ENCODE results near the gene CD99.

CD99 gene

GRCh38 chrX:2682565-2683177 lies 8.4 kb upstream of the CD99 start:
- TF ChIP-seq ZNF274 (IDR thresholded peaks at IDR 0.05; ENCODE audit: low read depth, low read length), result no peak
- no peak overlapping the region for H3K4me3 ChIP-seq (ENCODE audit: low read length)

- no peak overlapping the region for H3K4me3 ChIP-seq (ENCODE audit: low read length)
- TF ChIP-seq ZNF274 (IDR thresholded peaks at IDR 0.05; ENCODE audit: low read depth, low read length), result no peak
These were observed 6.8 kb upstream of the CD99 start for GRCh38 chrX:2684256-2684655.

GRCh38 chrX:2685886-2686285 lies 5.2 kb upstream of the CD99 start:
- no peak for TF ChIP-seq ZNF274 (IDR thresholded peaks at IDR 0.05; ENCODE audit: low read depth, low read length)
- no peak overlapping the region for H3K4me3 ChIP-seq (ENCODE audit: low read length)

GRCh38 chrX:2689773-2690666 lies 1.1 kb upstream of the CD99 start:
- H3K4me3 ChIP-seq (ENCODE audit: low read length), result no peak overlapping the region

GRCh38 chrX:2691543-2692220 lies 587 bp downstream of the CD99 start:
- H3K4me3 ChIP-seq (ENCODE audit: low read length), result peak overlapping the region; percentile 93
- TF ChIP-seq ZNF274 (IDR thresholded peaks at IDR 0.05; ENCODE audit: low read depth, low read length), result no peak

More at GRCh38 chrX:2689773-2690666, 1.1 kb upstream of the CD99 start:
- no peak for TF ChIP-seq ZNF274 (IDR thresholded peaks at IDR 0.05; ENCODE audit: low read depth, low read length)

- peak overlapping the region; percentile 93 for H3K4me3 ChIP-seq (ENCODE audit: low read length)
- no peak for TF ChIP-seq ZNF274 (IDR thresholded peaks at IDR 0.05; ENCODE audit: low read depth, low read length)
These were observed 1.4 kb downstream of the CD99 start for GRCh38 chrX:2692221-2693112.

DNA sequence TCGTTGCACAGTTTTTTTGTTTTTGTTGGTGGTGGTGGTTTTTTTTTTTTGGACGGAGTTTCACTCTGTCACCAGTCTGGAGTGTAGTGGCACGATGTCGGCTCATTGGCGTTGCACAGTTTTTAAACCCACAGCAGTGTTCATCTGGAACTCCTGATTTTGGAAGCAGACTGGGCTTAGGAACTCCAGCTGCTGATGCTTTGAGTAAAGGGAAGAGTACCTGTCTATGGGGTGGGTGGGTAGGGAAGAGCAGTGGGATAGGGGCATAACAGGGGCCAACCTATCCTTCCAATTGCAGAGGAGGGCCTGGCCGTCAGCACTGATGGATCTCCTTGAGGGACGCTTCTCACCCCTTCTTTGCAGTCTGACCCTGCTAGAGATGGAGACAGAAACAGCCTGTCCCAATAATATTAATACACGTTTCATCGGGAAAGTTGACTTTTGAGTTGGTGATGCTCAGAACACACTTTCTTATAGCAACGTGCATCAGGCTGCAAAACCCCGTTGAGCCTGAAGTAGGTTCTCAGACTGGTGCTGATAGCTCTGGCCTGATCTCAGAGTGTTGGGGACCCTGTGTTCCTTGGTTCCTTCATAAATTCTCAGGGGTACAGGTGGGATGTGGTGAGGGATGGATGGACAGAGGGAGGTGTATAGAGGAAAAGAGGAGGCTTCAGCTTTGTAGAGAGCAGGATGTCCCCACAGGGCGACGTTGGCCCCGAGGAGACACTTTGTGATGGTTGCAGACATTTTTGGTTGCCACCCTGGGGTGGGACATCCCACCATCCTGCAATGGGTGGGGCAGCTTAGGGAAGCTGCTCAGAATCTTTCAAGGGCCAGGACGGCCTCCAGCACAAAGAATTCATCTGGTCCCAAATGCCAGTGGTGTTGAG lies 2.3 kb downstream of the CD99 start:
- TF ChIP-seq ZNF274 (IDR thresholded peaks at IDR 0.05; ENCODE audit: low read depth, low read length), result no peak
- H3K4me3 ChIP-seq (ENCODE audit: low read length), result peak overlapping the region; percentile 93

DNA sequence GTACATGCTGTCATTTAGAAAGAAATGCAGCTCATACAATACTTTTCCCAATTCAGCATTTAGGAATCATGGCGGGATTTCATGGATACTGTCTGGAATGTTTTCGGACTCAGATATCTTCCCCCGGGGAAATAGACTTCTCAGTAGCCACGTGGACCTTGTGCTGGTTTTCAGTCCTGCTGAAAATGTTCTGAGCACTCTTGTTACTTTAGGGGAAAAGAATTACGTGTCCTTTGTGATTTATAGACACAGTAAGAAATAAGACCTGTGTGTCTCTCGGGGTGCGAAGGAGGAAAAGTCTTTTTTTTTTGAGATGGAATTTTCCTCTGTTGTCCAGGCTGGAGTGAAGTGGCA lies 3.8 kb downstream of the CD99 start:
- H3K4me3 ChIP-seq (ENCODE audit: low read length), result no peak overlapping the region
- TF ChIP-seq ZNF274 (IDR thresholded peaks at IDR 0.05; ENCODE audit: low read depth, low read length), result no peak

DNA sequence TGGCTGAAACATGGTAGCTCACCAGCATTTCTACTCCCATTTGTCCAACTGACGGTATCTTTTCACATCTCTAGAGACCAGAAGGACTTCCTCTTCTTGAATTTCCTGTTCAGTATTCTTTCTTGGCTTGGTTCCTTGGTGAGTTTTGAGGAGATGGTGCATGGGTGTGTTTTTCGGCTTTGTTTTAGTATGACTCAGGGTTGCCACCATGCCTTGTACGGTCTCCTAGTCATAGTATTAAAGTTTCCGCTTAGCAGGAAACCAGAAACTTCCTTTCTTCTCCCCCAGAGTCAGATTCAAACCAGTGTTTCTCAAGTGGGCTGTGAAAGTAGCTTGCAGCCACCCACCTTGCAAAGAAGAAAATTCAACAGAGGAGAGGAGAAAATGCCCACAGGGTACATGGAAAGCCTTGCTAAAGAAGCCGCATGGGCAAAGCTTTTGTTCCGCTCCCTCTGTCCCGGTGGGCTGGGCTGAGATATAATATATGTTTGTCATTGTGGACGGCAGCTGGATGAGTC lies 5.7 kb downstream of the CD99 start:
- peak overlapping the region; percentile 44; the same call in 1 of the 2 replicates for H3K4me3 ChIP-seq (ENCODE audit: low read length)

GRCh38 chrX:2697306-2697705 lies 6.2 kb downstream of the CD99 start:
- H3K4me3 ChIP-seq (ENCODE audit: low read length), result peak overlapping the region; percentile 44; the same call in 1 of the 2 replicates
- no peak for TF ChIP-seq ZNF274 (IDR thresholded peaks at IDR 0.05; ENCODE audit: low read depth, low read length)

More for the DNA sequence above, 5.7 kb downstream of the CD99 start:
- TF ChIP-seq ZNF274 (IDR thresholded peaks at IDR 0.05; ENCODE audit: low read depth, low read length), result no peak

GRCh38 chrX:2697741-2698299 lies 6.7 kb downstream of the CD99 start:
- peak overlapping the region; percentile 44; the same call in 1 of the 2 replicates for H3K4me3 ChIP-seq (ENCODE audit: low read length)
- TF ChIP-seq ZNF274 (IDR thresholded peaks at IDR 0.05; ENCODE audit: low read depth, low read length), result no peak

DNA sequence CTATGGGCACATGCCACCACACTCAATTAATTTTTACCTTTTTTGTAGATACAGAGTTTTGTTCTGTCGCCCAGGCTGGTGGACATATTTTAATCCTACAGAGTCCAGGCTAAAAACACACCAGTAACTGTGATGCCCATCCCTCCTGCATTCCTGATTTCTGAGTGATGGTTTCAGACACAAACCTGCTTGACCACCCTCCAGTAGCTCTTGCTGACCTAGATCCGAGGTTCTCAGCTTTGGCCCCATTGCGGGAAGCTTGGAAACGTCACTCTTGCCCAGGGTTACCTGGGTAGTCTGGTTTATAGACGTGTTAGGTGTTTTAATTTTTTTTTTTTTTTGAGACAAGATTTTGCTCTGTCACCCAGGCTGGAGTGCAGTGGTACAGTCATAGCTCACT lies 7.5 kb downstream of the CD99 start:
- TF ChIP-seq ZNF274 (IDR thresholded peaks at IDR 0.05; ENCODE audit: low read depth, low read length), result no peak
- no peak overlapping the region for H3K4me3 ChIP-seq (ENCODE audit: low read length)

Data from GM08714 (cell line).